ENCODE data around the gene NUCB2.

The NUCB2 gene

DNA sequence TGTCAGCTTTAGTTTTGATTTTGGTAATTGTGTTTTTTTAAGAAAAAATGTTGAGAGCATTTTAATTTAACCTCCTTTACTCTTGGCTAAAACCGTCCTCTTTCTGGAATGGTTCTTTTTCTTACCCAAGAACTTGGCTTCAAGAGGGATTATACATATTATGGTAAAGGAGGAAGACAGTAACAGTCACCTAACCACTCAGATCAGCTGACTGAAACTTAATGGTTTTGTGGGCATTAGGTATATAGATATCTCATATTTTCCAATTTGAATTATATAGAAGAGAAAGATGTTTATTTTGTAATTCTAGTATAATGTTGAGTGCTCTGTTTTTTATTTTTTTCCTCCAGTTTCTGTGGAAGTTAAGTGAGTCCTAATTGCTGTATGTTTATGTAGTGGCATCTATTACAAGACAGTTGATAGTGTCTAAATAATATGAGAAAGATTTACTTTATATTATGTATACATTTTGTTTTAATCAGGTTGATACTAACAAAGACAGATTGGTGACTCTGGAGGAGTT, 38.4 kb downstream of the NUCB2 start:
- intact Hi-C loops (cut with DNase I), result no loop called here
- DNase-seq, result no peak

GRCh38 chr11:17328871-17329494, 52.4 kb downstream of the NUCB2 start:
- DNase-seq, result no peak
- intact Hi-C loops (cut with DNase I), result no loop called here

DNA sequence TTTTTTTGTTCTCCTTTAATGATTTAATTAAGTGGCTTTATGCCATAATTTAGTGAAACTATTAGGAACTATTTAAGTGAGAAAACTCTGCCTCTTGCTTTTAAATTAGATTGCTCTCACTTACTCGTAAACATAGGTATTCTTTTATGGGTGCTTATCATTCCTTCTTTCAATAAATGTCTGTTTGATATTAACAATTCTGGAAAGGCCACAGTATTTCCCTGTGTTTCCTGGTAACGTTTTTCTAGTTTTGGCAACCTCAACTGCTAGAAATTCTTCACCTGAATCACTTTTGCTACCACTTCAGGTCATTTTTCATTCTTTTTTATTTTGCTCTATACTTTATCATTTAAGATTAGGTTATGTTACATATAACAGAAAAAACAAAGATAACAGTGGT, 55.1 kb downstream of the NUCB2 start:
- intact Hi-C loops (cut with DNase I), result no loop called here

DNA sequence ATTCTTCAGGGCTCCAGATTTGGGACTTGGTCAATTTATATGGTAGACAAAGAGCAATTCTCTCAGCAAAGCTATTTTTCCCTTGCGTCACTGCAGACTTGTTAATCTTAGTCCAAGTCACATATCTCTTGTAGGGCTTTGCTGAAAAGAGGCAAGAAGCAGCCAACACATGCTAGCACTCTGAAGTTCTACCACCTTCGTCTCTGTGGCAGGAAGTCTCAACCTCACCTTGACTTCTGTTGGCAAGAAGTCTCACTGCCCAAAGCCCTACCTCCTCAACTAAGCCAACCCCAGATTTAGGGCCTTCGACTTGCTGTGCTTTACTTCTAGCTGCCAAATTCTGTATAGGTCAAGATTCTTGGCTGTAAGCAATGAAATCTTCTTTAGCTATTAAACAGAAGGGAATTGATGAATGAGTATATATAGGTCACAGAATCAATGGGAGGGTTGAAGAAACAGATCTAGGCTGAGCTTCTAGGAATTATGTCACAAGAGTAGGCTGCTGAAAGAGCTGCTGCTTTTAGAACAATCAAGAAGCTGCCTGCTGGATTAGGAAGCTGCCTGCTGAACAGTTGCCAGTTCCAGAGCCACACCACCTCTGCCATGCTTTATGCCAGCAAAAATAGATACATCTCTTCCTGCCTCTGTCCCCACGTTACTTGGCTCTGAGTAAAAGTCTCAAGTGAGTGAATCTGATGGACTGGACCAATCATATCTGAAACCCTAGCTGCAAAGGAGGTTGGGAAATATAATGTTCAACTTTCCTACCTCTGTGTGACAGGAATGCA, 57.5 kb downstream of the NUCB2 start:
- DNase-seq, result peak in 1 of 10 donors; percentile 37
- intact Hi-C loops (cut with DNase I), result no loop called here

More for the DNA sequence above, 55.1 kb downstream of the NUCB2 start:
- no peak for DNase-seq

DNA sequence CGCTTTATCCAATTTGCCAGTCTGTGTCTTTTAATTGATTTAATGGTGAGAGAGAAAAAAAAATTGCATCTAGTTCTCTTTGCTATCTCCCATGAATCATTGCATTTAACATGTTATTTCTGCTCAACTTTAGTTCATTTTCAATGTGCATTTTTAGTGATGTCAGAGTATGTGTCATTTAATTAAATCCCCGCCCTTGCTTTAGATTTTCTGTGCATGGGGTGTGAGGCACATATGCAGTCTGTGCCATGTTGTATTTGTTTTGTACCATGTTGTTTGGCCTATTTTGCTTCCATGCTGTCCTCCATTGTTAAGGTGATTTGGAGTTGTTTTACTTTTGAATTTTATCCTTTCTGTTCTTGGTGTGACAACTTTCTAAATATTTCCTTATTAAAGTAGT, 66.7 kb downstream of the NUCB2 start:
- no peak for DNase-seq
- intact Hi-C loops (cut with DNase I), result no loop called here

GRCh38 chr11:17343907-17344306, 67.4 kb downstream of the NUCB2 start:
- no peak for DNase-seq
- intact Hi-C loops (cut with DNase I), result no loop called here

DNA sequence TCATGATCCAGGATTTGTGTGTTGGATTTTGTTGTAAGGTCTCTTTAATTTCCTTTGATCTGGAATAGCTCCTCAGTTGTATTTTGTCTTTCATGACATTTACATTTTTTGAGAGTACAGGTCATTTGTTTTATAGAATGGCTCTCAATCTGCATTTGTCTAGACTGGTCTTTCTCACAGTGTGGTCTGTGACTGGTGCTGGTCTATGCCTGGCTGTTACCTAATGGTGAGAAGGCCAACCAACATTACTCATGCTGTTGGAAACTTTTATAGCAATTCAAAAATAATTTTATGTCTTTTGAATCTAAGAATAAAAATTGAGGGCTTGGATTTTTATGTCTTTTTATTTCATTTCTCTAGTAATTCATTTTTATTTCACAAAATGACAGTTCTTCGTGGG, 71.1 kb downstream of the NUCB2 start:
- no peak for DNase-seq
- intact Hi-C loops (cut with DNase I), result no loop called here

DNA sequence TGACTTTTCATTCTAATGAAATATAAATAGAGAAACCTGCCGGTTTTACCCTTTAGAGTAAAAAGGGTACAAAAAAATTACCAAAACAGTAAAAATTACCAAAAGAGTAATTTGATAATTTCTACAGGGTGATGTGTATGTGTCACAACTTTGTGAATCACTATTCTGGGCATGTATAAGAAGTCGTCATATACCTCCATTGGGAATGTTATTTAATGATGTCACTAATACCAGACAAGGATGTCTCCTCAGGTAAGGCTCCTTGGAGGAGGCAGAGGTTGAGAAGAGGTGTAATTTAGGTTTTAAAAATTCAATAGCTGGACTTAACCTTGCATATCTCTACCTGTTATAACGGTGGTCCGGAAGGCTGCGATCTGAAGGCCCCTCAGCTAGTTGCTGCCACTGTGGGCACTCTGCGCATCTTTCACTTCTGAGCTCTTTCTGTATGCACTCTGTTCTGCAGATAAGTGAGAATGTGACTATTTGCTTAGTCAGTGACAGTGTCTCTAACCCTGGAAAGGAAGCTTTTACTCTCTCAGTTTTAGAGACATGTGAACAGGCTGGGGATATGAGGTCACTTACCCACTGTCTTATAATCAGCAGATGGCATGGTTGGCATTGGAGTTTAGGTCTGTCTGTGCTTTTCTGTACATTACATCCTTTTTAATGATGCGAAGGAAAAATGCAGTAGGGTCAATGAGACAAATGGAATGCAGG, 74.1 kb downstream of the NUCB2 start:
- DNase-seq, result no peak
- intact Hi-C loops (cut with DNase I), result loop anchor here (5.0 to 10.0 kb wide), 2 partner anchors 73 to 116 kb away; partner anchors contain the start of gene NUCB2

- intact Hi-C loops (cut with DNase I), result loop anchor here (5.0 to 10.0 kb wide), 2 partner anchors 74 to 116 kb away; partner anchors contain the start of gene NUCB2
- DNase-seq, result no peak
Observed at GRCh38 chr11:17351172-17351509, 74.6 kb downstream of the NUCB2 start.

- peak; percentile 20 to 93 (median 60) for DNase-seq
- intact Hi-C loops (cut with DNase I), result loop anchor here (5.0 to 10.0 kb wide), 2 partner anchors 74 to 117 kb away; partner anchors contain the start of gene NUCB2
Observed at GRCh38 chr11:17351510-17352176, 75.1 kb downstream of the NUCB2 start, which contains the start of gene NCR3LG1. TSS of gene NCR3LG1 (plus strand) at chr11:17351800. CDS start at chr11:17351970, 170 bp downstream.

- intact Hi-C loops (cut with DNase I), result loop anchor here (5.0 to 10.0 kb wide), 2 partner anchors 76 to 118 kb away; partner anchors contain the start of gene NUCB2
- DNase-seq, result peak; percentile 41 to 95 (median 76)
Observed at GRCh38 chr11:17352950-17353820, 76.6 kb downstream of the NUCB2 start.

GRCh38 chr11:17353821-17354600, 77.5 kb downstream of the NUCB2 start:
- intact Hi-C loops (cut with DNase I), result loop anchor here (5.0 to 10.0 kb wide), 2 partner anchors 77 to 119 kb away; partner anchors contain the start of gene NUCB2
- DNase-seq, result no peak

- DNase-seq, result peak in 5 of 10 donors; percentile 15 to 58 (median 38)
- intact Hi-C loops (cut with DNase I), result loop anchor here (5.0 to 10.0 kb wide), 2 partner anchors 77 to 120 kb away; partner anchors contain the start of gene NUCB2
Observed at GRCh38 chr11:17354601-17354991, 78.1 kb downstream of the NUCB2 start.

DNA sequence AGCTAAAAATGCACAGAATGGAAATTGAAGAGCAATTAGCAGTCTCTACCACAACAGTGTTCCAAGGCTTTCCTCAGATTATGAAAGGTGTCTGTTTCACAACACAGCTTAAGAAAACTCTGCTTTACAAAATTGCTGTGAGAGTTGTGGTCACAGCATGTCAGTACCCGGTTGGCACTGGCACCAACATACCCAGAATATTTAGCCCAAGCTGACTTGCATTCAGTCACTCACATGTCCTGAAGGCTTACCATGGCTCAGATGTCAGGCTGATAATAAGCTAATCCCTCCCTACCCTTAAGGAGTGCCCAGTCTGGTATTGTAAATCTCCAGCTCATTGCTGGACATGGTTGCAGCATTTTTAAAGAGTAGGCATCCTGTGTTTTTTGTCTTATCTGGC, 90.0 kb downstream of the NUCB2 start:
- intact Hi-C loops (cut with DNase I), result no loop called here
- DNase-seq, result no peak

GRCh38 chr11:17368551-17368950, 92.0 kb downstream of the NUCB2 start:
- intact Hi-C loops (cut with DNase I), result no loop called here

DNA sequence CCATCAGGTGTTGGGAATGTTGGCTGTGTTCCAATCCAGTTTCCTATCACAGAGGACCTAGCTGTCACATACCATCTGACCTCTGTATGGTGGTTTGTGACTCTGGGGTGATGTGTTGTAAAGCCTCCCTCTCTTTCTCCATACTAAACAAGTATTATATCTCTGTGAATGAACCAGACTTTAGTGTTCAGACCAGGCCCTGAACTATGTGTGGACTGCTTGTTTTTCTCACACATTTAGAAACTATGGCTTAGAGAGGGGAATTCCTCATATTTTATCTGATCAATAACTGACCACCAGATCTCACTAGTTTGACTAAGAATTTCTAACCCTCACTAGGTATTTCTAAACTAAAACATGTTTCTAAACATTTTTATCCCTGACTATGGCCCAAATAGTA, 92.6 kb downstream of the NUCB2 start:
- DNase-seq, result no peak
- intact Hi-C loops (cut with DNase I), result no loop called here

More at GRCh38 chr11:17368551-17368950, 92.0 kb downstream of the NUCB2 start:
- peak in 2 of 10 donors; percentile 23 to 74 for DNase-seq

DNA sequence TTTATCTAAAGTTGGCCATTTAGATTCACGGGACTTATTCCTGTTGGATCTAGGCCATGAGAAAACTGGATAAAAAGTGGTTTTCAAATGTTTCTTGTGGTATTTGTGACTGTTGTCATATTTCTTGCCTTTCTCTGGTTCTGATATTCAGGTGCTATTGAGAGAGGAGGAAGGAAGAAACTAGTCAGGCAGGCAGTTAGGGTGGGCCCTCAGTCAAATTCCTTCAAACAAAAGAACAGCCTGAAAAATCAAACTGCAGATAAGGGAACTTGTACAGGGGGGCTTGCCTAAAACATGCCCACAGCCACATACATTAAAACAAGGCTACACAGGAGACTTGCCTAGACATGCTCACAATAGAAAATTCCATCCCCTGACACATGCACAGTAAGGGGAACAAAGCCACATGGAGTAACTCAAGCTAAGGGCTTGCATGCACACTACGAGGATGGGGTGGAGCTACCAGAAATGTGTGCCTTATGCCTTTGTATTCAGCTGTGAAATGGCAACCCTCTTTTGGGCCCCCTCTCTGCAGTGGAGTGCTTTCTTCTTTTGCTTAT, 93.2 kb downstream of the NUCB2 start:
- intact Hi-C loops (cut with DNase I), result no loop called here
- no peak for DNase-seq

GRCh38 chr11:17371614-17372013, 95.1 kb downstream of the NUCB2 start:
- no peak for DNase-seq
- intact Hi-C loops (cut with DNase I), result no loop called here
